Progenitor cell of endocrine pancreas (in vitro differentiated cells): Measurements from ENCODE around the gene ATM. TPM values are rescaled to one million over a fixed set of nuclear protein-coding genes. Genes with fewer than 3 reads are reported as not detected.
"Not testable (repeated sequence)": the region's sequence is repeated elsewhere in the genome, so short reads cannot be mapped to it uniquely, and the experiment has no call there.

Experiments used
- DNase-seq: peaks from one replicate; pipeline ENCODE4 v3.0.0; 2021; ENCODE audit warnings: low spot score; ENCODE audit not compliant: unreplicated experiment
- H3K27ac Mint-ChIP-seq: 2 replicates; pipeline ENCODE4 v1.8.0; 2021; ENCODE audit warnings: mild to moderate bottlenecking, moderate library complexity, mixed read lengths
- H3K27me3 Mint-ChIP-seq: 2 replicates; pipeline ENCODE4 v1.8.0; 2021; ENCODE audit warnings: mixed read lengths
- H3K36me3 Mint-ChIP-seq: 2 replicates; pipeline ENCODE4 v1.8.0; 2022; ENCODE audit warnings: mixed read lengths; ENCODE audit not compliant: insufficient read depth
- H3K4me1 Mint-ChIP-seq: 2 replicates; pipeline ENCODE4 v1.8.0; 2021; ENCODE audit warnings: low read depth, mixed read lengths
- H3K4me3 Mint-ChIP-seq: 2 replicates; pipeline ENCODE4 v1.8.0; 2021; ENCODE audit warnings: low read depth, mild to moderate bottlenecking, moderate library complexity, mixed read lengths
- H3K9me3 Mint-ChIP-seq: 2 replicates; pipeline ENCODE4 v1.8.0; 2021; ENCODE audit warnings: low read depth, mixed read lengths
- CTCF ChIP-seq: fragments of 200-600 bp; sonication (generic); IDR thresholded peaks from one replicate; pipeline ENCODE4 v1.5.0; 2021; ENCODE audit warnings: antibody characterized with exemption, mild to moderate bottlenecking; ENCODE audit not compliant: unreplicated experiment
- total RNA-seq: library from RNA; stranded (reverse); gene quantifications from 2 replicates; pipeline ENCODE4 v1.2.1, GENCODE V29; 2021

ATM gene
- total RNA-seq, 1 donor from 2014 or later, result 79.2 TPM

GRCh38 chr11:108286370-108286769 is 63.5 kb downstream of the ATM start:
- Mint-ChIP-seq H3K4me3 (no peak overlapping the region), H3K27me3 (no peaks in the 10 kb centered on the region), H3K9me3 (no peaks in the 10 kb centered on the region), H3K36me3 (peaks cover 22% of the 10 kb centered on the region), H3K4me1 (peaks cover under 1% of the 10 kb centered on the region), H3K27ac (no peak overlapping the region)
- TF ChIP-seq CTCF, result no peak
- no peak for DNase-seq

- no peaks in the 10 kb centered on the region for H3K27me3 Mint-ChIP-seq
- H3K9me3 Mint-ChIP-seq, result no peaks in the 10 kb centered on the region
- H3K4me3 Mint-ChIP-seq, result no peak overlapping the region
- no peak for TF ChIP-seq CTCF
- no peaks in the 10 kb centered on the region for H3K4me1 Mint-ChIP-seq
- DNase-seq, result no peak
- no peak overlapping the region for H3K27ac Mint-ChIP-seq
- H3K36me3 Mint-ChIP-seq, result peaks cover 24% of the 10 kb centered on the region
These were observed 64.1 kb downstream of the ATM start for GRCh38 chr11:108286956-108287355.

GRCh38 chr11:108289066-108289465 is 66.2 kb downstream of the ATM start:
- H3K4me1 Mint-ChIP-seq, H3K4me3 Mint-ChIP-seq, H3K27ac Mint-ChIP-seq, DNase-seq, H3K9me3 Mint-ChIP-seq, H3K27me3 Mint-ChIP-seq: not testable (repeated sequence)
- H3K36me3 Mint-ChIP-seq, result peaks cover 20% of the 10 kb centered on the region

GRCh38 chr11:108289699-108290098 is 66.8 kb downstream of the ATM start:
- Mint-ChIP-seq H3K36me3 (peaks cover 18% of the 10 kb centered on the region), H3K4me1 (no peaks in the 10 kb centered on the region), H3K27ac (peak overlapping the region; percentile 60), H3K4me3 (no peak overlapping the region), H3K9me3 (no peaks in the 10 kb centered on the region), H3K27me3 (no peaks in the 10 kb centered on the region)
- no peak for DNase-seq
- TF ChIP-seq CTCF, result no peak

- Mint-ChIP-seq H3K27me3 (no peaks in the 10 kb centered on the region), H3K36me3 (peaks cover 12% of the 10 kb centered on the region), H3K4me1 (no peaks in the 10 kb centered on the region), H3K9me3 (no peaks in the 10 kb centered on the region), H3K27ac (no peak overlapping the region), H3K4me3 (no peak overlapping the region)
- no peak for DNase-seq
- TF ChIP-seq CTCF, result no peak
These were observed 70.4 kb downstream of the ATM start for GRCh38 chr11:108293229-108293628.

- H3K9me3 Mint-ChIP-seq, result no peaks in the 10 kb centered on the region
- H3K4me3 Mint-ChIP-seq, result no peak overlapping the region
- no peak for TF ChIP-seq CTCF
- no peak for DNase-seq
- H3K27ac Mint-ChIP-seq, result no peak overlapping the region
- H3K36me3 Mint-ChIP-seq, result peaks cover 26% of the 10 kb centered on the region
- H3K27me3 Mint-ChIP-seq, result no peaks in the 10 kb centered on the region
- H3K4me1 Mint-ChIP-seq, result peaks cover 6% of the 10 kb centered on the region
These were observed 79.4 kb downstream of the ATM start for GRCh38 chr11:108302121-108302785.
